NCI-H187 treated with DMSO at 0.1 percent for 48 hours (cell line): ENCODE results near the gene NACA.
"Not testable (repeated sequence)": the region's sequence is repeated elsewhere in the genome, so short reads cannot be mapped to it uniquely, and the experiment has no call there.

Experiments used
- DNase-seq: peaks from one replicate; lab custom pipeline; 2025; lab: John Stamatoyannopoulos, UW

Gene NACA

GRCh38 chr12:56723889-56724700, 1.0 kb downstream of the NACA start:
- DNase-seq = no peak

GRCh38 chr12:56723352-56723751, 1.7 kb downstream of the NACA start:
- DNase-seq = no peak

- no peak for DNase-seq
Observed at GRCh38 chr12:56722832-56723231, 2.3 kb downstream of the NACA start.

GRCh38 chr12:56721721-56722120, 3.4 kb downstream of the NACA start:
- no peak for DNase-seq

GRCh38 chr12:56721216-56721615, 3.9 kb downstream of the NACA start:
- no peak for DNase-seq

- no peak for DNase-seq
Observed at GRCh38 chr12:56720731-56721151, 4.4 kb downstream of the NACA start.

GRCh38 chr12:56719056-56719455, 6.0 kb downstream of the NACA start:
- no peak for DNase-seq

- DNase-seq = no peak
Observed at GRCh38 chr12:56718636-56719035, 6.5 kb downstream of the NACA start.

GRCh38 chr12:56718149-56718548, 7.0 kb downstream of the NACA start:
- no peak for DNase-seq

GRCh38 chr12:56716933-56717880, 7.9 kb downstream of the NACA start:
- DNase-seq = no peak

GRCh38 chr12:56716458-56716857, 8.6 kb downstream of the NACA start:
- no peak for DNase-seq

GRCh38 chr12:56715798-56716197, 9.3 kb downstream of the NACA start:
- no peak for DNase-seq

GRCh38 chr12:56714431-56714929, 10.6 kb downstream of the NACA start:
- DNase-seq = no peak

GRCh38 chr12:56713345-56713744, 11.8 kb downstream of the NACA start:
- DNase-seq = no peak

GRCh38 chr12:56709759-56710376, 15.2 kb downstream of the NACA start:
- no peak for DNase-seq

- DNase-seq = not testable (repeated sequence)
Observed at GRCh38 chr12:56704522-56704921, 20.6 kb downstream of the NACA start.

GRCh38 chr12:56699020-56699661, 26.0 kb downstream of the NACA start:
- no peak for DNase-seq

- DNase-seq = no peak
Observed at GRCh38 chr12:56695327-56696101, 29.6 kb downstream of the NACA start.

GRCh38 chr12:56694161-56694560, 30.9 kb downstream of the NACA start:
- DNase-seq = no peak

- DNase-seq = no peak
Observed at GRCh38 chr12:56688846-56689109, 36.3 kb downstream of the NACA start.

- peak; percentile 96 for DNase-seq
Observed at GRCh38 chr12:56688129-56688845, 36.8 kb downstream of the NACA start, which contains the start of gene PTGES3. Gene PTGES3 (minus strand): TSS chr12:56688284. CDS start chr12:56687999, 285 bp downstream.
